Measurements from ENCODE around the gene MEIKIN.
A peak's percentile ranks its signal among the peaks of the same experiment; 100 is the strongest.
"Not testable (repeated sequence)": the region's sequence is repeated elsewhere in the genome, so short reads cannot be mapped to it uniquely, and the experiment has no call there.

Gene MEIKIN

GRCh38 chr5:131790550-131790949 is 154.9 kb downstream of the MEIKIN start:
- H3K27ac Mint-ChIP-seq, result no peak overlapping the region
- no peak for DNase-seq
- ATAC-seq, result no peak
- H3K9me3 Mint-ChIP-seq, result no peaks in the 10 kb centered on the region
- peaks cover 21% of the 10 kb centered on the region for H3K36me3 Mint-ChIP-seq (ENCODE audit: low read depth)
- H3K27me3 Mint-ChIP-seq, result no peaks in the 10 kb centered on the region
- no peak overlapping the region for H3K4me3 Mint-ChIP-seq
- peaks cover 48% of the 10 kb centered on the region for H3K4me1 Mint-ChIP-seq

- peaks cover 41% of the 10 kb centered on the region for H3K4me1 Mint-ChIP-seq
Observed at GRCh38 chr5:131789765-131790164, 155.7 kb downstream of the MEIKIN start.

GRCh38 chr5:131787736-131788135 is 157.7 kb downstream of the MEIKIN start:
- no peak overlapping the region for H3K27ac Mint-ChIP-seq
- H3K9me3 Mint-ChIP-seq, result no peaks in the 10 kb centered on the region
- no peak for DNase-seq
- H3K4me3 Mint-ChIP-seq, result no peak overlapping the region
- H3K36me3 Mint-ChIP-seq (ENCODE audit: low read depth), result peaks cover 12% of the 10 kb centered on the region
- no peak for ATAC-seq
- peaks cover 33% of the 10 kb centered on the region for H3K4me1 Mint-ChIP-seq
- H3K27me3 Mint-ChIP-seq, result no peaks in the 10 kb centered on the region

More at GRCh38 chr5:131789765-131790164, 155.7 kb downstream of the MEIKIN start:
- H3K27ac Mint-ChIP-seq, result no peak overlapping the region
- no peak for ATAC-seq
- H3K36me3 Mint-ChIP-seq (ENCODE audit: low read depth), result peaks cover 17% of the 10 kb centered on the region
- no peak overlapping the region for H3K4me3 Mint-ChIP-seq
- H3K9me3 Mint-ChIP-seq, result no peaks in the 10 kb centered on the region
- H3K27me3 Mint-ChIP-seq, result no peaks in the 10 kb centered on the region
- DNase-seq, result no peak

GRCh38 chr5:131786900-131787692 is 158.4 kb downstream of the MEIKIN start:
- H3K27ac Mint-ChIP-seq, result no peak overlapping the region
- H3K4me1 Mint-ChIP-seq, result peaks cover 29% of the 10 kb centered on the region
- H3K27me3 Mint-ChIP-seq, result no peaks in the 10 kb centered on the region
- H3K4me3 Mint-ChIP-seq, result no peak overlapping the region
- DNase-seq (no peak), ATAC-seq (no peak)
- H3K9me3 Mint-ChIP-seq, result no peaks in the 10 kb centered on the region
- peaks cover 11% of the 10 kb centered on the region for H3K36me3 Mint-ChIP-seq (ENCODE audit: low read depth)

- H3K36me3 Mint-ChIP-seq (ENCODE audit: low read depth), result peaks cover 11% of the 10 kb centered on the region
- H3K9me3 Mint-ChIP-seq, result no peaks in the 10 kb centered on the region
- no peak overlapping the region for H3K4me3 Mint-ChIP-seq
- no peak overlapping the region for H3K27ac Mint-ChIP-seq
- peaks cover 27% of the 10 kb centered on the region for H3K4me1 Mint-ChIP-seq
- DNase-seq (no peak), ATAC-seq (no peak)
- H3K27me3 Mint-ChIP-seq, result no peaks in the 10 kb centered on the region
Observed at GRCh38 chr5:131786036-131786435, 159.4 kb downstream of the MEIKIN start.

- Mint-ChIP-seq H3K9me3 (no peaks in the 10 kb centered on the region), H3K4me3 (no peak overlapping the region), H3K4me1 (peaks cover 24% of the 10 kb centered on the region), H3K36me3 (ENCODE audit: low read depth) (peaks cover 6% of the 10 kb centered on the region), H3K27ac (no peak overlapping the region), H3K27me3 (no peaks in the 10 kb centered on the region)
- ATAC-seq, result no peak
- no peak for DNase-seq
Observed at GRCh38 chr5:131783874-131784273, 161.6 kb downstream of the MEIKIN start.

GRCh38 chr5:131783357-131783756 is 162.1 kb downstream of the MEIKIN start:
- no peak overlapping the region for H3K27ac Mint-ChIP-seq
- H3K27me3 Mint-ChIP-seq, result no peaks in the 10 kb centered on the region
- DNase-seq (no peak), ATAC-seq (no peak)
- H3K36me3 Mint-ChIP-seq (ENCODE audit: low read depth), result peaks cover 6% of the 10 kb centered on the region
- peaks cover 24% of the 10 kb centered on the region for H3K4me1 Mint-ChIP-seq
- H3K9me3 Mint-ChIP-seq, result no peaks in the 10 kb centered on the region
- no peak overlapping the region for H3K4me3 Mint-ChIP-seq

GRCh38 chr5:131782717-131783116 is 162.7 kb downstream of the MEIKIN start:
- Mint-ChIP-seq H3K4me3 (no peak overlapping the region), H3K9me3 (no peaks in the 10 kb centered on the region), H3K27me3 (no peaks in the 10 kb centered on the region), H3K27ac (no peak overlapping the region), H3K36me3 (ENCODE audit: low read depth) (peaks cover 8% of the 10 kb centered on the region), H3K4me1 (peaks cover 24% of the 10 kb centered on the region)
- DNase-seq (no peak), ATAC-seq (no peak)

GRCh38 chr5:131778141-131778540 is 167.3 kb downstream of the MEIKIN start:
- not testable (repeated sequence) for H3K36me3 Mint-ChIP-seq (ENCODE audit: low read depth); H3K27ac Mint-ChIP-seq; DNase-seq; ATAC-seq; H3K27me3 Mint-ChIP-seq; H3K4me3 Mint-ChIP-seq; H3K9me3 Mint-ChIP-seq
- H3K4me1 Mint-ChIP-seq, result peaks cover 35% of the 10 kb centered on the region

- H3K9me3 Mint-ChIP-seq, result no peaks in the 10 kb centered on the region
- ATAC-seq (no peak), DNase-seq (no peak)
- no peak overlapping the region for H3K4me3 Mint-ChIP-seq
- H3K36me3 Mint-ChIP-seq (ENCODE audit: low read depth), result peaks cover 2% of the 10 kb centered on the region
- no peak overlapping the region for H3K27ac Mint-ChIP-seq
- peaks cover 31% of the 10 kb centered on the region for H3K4me1 Mint-ChIP-seq
- no peaks in the 10 kb centered on the region for H3K27me3 Mint-ChIP-seq
Observed at GRCh38 chr5:131776450-131776849, 169.0 kb downstream of the MEIKIN start.

- H3K9me3 Mint-ChIP-seq, result no peaks in the 10 kb centered on the region
- DNase-seq, result no peak
- peaks cover 2% of the 10 kb centered on the region for H3K36me3 Mint-ChIP-seq (ENCODE audit: low read depth)
- no peak for ATAC-seq
- H3K27ac Mint-ChIP-seq, result no peak overlapping the region
- H3K27me3 Mint-ChIP-seq, result no peaks in the 10 kb centered on the region
- peaks cover 26% of the 10 kb centered on the region for H3K4me1 Mint-ChIP-seq
- H3K4me3 Mint-ChIP-seq, result no peak overlapping the region
Observed at GRCh38 chr5:131774652-131775367, 170.7 kb downstream of the MEIKIN start.

- peaks cover 31% of the 10 kb centered on the region for H3K4me1 Mint-ChIP-seq
- H3K4me3 Mint-ChIP-seq, result no peak overlapping the region
- DNase-seq (no peak), ATAC-seq (peak; percentile 40)
- H3K9me3 Mint-ChIP-seq, result no peaks in the 10 kb centered on the region
- no peaks in the 10 kb centered on the region for H3K27me3 Mint-ChIP-seq
- no peak overlapping the region for H3K27ac Mint-ChIP-seq
- peaks cover 2% of the 10 kb centered on the region for H3K36me3 Mint-ChIP-seq (ENCODE audit: low read depth)
Observed at GRCh38 chr5:131773805-131774204, 171.7 kb downstream of the MEIKIN start.

GRCh38 chr5:131771692-131772091 is 173.8 kb downstream of the MEIKIN start:
- Mint-ChIP-seq H3K4me1 (peaks cover 28% of the 10 kb centered on the region), H3K27ac (no peak overlapping the region), H3K27me3 (no peaks in the 10 kb centered on the region), H3K4me3 (no peak overlapping the region), H3K9me3 (no peaks in the 10 kb centered on the region), H3K36me3 (ENCODE audit: low read depth) (peaks cover 5% of the 10 kb centered on the region)
- ATAC-seq (no peak), DNase-seq (no peak)

- Mint-ChIP-seq H3K36me3 (ENCODE audit: low read depth) (peaks cover 10% of the 10 kb centered on the region), H3K4me3 (no peak overlapping the region), H3K9me3 (no peaks in the 10 kb centered on the region), H3K4me1 (peaks cover 24% of the 10 kb centered on the region), H3K27me3 (no peaks in the 10 kb centered on the region), H3K27ac (no peak overlapping the region)
- DNase-seq, result no peak
- ATAC-seq, result no peak
Observed at GRCh38 chr5:131769961-131770360, 175.5 kb downstream of the MEIKIN start.

- Mint-ChIP-seq H3K4me1 (peaks cover 22% of the 10 kb centered on the region), H3K36me3 (ENCODE audit: low read depth) (peaks cover 16% of the 10 kb centered on the region)
- no peak for ATAC-seq
Observed at GRCh38 chr5:131769336-131769735, 176.1 kb downstream of the MEIKIN start.

More at GRCh38 chr5:131769336-131769735, 176.1 kb downstream of the MEIKIN start:
- Mint-ChIP-seq H3K4me3 (no peak overlapping the region), H3K27ac (no peak overlapping the region), H3K9me3 (no peaks in the 10 kb centered on the region), H3K27me3 (no peaks in the 10 kb centered on the region)
- no peak for DNase-seq
